GM12874 (cell line): ENCODE measurements around the gene SNRPA1.

Experiments used
- TF ChIP-seq, protein P1 (sequence below): IDR thresholded peaks from 2 replicates; pipeline ENCODE4 v1.5.1; 2011; ENCODE audit warnings: low read depth, mild to moderate bottlenecking, control low read depth, low read length, moderate library complexity; ENCODE audit not compliant: insufficient read depth

SNRPA1 gene

DNA sequence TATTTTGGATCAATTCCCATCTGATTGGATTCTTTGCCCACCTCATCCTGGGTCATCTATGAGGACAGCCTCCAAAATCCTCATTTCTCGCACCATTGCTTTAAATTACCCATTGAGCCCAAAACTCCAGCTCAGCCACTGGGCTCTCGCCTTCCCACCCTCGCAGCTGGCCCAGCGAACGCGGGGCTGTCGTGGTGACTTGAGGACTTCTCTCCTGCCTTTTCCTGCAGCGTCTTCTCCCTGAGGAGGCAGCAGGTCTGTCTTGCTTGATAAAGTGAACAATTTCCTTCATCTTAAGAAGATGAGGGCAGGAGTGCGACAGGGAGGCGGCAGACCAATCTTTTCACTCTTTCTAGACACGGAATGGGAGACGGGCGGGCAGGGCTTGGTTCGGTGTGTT is 33.0 kb upstream of the SNRPA1 start:
- TF ChIP-seq, protein P1, sequence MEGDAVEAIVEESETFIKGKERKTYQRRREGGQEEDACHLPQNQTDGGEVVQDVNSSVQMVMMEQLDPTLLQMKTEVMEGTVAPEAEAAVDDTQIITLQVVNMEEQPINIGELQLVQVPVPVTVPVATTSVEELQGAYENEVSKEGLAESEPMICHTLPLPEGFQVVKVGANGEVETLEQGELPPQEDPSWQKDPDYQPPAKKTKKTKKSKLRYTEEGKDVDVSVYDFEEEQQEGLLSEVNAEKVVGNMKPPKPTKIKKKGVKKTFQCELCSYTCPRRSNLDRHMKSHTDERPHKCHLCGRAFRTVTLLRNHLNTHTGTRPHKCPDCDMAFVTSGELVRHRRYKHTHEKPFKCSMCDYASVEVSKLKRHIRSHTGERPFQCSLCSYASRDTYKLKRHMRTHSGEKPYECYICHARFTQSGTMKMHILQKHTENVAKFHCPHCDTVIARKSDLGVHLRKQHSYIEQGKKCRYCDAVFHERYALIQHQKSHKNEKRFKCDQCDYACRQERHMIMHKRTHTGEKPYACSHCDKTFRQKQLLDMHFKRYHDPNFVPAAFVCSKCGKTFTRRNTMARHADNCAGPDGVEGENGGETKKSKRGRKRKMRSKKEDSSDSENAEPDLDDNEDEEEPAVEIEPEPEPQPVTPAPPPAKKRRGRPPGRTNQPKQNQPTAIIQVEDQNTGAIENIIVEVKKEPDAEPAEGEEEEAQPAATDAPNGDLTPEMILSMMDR = no peak

DNA sequence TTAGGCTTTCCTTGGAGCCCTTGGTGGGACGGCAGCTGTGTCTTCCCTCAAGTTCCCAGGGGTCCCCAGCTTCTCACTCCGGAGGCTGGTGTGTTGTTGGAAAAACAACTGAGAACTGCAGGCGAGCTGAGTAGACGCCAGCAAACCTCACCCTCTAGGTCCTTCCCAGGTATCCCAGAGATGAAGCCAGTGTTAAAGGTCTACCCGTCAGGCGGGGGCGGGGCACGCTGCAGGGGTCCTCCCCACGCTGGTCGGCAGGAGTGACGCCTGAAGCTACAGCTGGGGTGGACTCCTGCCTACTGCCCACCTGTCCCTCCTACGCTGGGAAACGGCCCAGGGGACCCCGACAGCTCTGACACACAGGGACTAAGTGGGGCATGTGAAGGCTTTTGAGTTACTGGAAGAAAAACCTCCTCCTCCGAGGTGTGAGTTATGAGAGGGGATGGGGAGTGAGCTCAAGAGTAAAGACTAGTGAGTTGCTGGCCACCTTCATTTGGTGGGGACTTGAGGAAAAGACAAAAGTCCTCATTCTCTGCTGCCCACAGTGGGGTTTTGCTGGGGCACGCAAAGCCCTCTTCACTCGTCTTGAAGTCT is 32.2 kb upstream of the SNRPA1 start:
- TF ChIP-seq, protein P1 = no peak

DNA sequence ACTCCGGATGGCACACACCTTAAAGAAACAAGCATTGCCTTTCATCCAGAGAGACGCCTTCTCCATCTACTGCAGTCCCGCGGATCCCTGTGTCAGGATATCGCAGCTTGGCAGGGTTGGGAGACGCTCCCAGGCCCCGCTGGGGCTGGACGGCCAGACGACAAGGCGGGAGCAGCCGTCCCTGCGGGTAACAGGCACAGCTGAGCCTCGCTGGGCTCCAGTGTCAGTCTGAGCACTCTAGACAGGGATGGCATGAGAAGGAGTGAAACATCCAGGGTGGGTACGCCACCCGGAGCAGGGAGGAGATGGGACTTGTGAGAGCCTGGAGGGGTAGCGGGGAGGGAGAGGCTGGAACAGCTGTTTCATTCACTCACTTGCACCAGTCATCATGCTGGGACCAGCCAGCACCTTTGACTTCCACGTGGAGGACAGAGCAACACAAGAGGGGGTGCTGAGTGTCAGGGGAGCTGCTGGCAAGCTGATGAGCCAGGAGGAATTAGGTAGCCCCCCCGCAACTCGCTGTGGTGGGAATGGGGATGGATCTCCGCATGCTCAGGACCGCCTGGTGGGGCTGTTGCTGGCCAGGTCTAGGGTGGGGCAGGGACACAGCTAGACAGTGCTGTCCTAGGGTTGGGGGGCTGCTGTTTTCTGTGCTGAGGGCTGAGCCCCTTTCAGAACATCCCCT is 31.6 kb upstream of the SNRPA1 start:
- TF ChIP-seq, protein P1 = no peak

DNA sequence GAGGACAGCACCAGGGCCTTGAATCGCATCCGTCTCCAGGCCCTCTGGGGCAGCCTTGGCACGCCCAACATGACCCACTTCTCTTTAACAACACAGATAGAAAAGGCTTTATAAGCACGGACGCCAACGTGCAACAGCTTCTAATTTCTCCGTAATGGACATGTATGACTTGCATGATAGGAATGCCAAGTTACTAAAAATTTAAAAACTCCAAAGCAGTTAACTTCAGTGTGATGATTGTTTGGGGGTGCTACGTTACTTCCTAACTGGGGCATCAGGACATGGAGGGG is 30.9 kb upstream of the SNRPA1 start:
- TF ChIP-seq, protein P1 = no peak

DNA sequence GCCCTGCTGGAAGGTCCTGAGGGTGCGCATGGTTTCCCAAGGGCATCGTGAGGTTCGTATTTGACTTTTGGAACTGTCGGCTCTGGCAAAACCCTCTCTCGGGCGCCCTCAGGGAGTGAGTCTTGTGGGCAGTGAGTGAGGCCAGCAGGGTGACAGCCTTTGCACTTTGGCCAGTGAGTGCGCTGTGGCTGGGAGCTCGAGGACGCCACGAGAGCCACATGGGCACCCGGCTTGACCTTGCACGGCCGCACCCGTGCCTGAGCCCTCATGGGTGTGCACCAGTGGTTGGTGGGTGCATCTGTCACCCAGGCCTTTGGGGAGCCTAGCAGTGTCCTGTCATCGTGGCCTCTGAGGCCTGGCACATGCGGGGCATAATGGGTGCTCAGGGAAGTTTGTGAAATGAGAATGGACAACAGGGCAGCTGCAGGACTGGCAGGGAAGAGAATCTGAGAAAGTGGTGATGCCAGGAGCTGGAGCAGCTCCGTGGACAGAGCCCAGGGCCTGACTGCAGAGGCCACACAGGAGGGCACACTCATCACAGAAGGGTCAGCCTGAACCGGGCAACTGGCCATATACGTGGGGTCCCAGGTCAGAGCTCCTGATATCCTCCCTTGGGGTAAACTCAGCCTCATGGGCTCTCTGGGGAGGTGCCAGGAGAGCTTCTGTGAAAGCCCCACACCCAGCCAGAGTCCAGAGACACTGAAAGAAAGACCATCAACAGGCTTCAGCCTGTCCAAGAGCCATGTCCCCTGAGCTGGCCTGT is 30.4 kb upstream of the SNRPA1 start:
- TF ChIP-seq, protein P1 = no peak

DNA sequence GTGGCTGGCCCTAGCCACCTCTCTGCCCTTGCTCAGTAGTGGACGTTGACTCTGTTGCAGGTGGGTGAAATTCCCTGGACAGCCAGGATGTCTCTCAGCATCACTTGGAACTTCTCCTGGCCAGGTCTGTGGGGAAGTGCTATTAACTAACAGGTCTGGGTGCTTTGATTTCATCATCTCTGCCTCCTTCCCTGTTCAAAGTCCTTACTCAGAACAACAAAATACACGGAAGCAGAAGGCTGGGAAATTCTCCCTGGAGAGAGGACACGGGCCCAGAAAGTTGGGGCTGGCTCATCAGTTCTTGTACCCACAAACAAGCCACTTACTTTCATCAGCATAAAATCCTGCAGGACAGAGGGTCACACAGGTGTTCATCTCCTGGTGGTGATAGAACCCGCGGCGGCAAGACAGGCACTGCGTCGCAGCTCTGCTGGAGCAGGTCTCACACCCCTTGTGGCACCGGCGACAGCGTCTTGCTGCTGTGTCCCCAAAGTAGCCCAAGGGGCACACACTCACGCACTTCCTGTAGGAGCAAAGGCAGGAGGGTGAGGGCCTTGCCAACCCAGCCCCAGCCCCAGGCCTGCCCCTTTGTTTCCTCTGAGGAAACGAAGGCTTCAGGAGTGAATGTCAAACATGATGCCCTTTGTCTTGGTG is 29.6 kb upstream of the SNRPA1 start:
- TF ChIP-seq, protein P1 = no peak
